ENCODE data around the gene DHX34.
A peak's percentile ranks its signal among the peaks of the same experiment; 100 is the strongest.

DHX34 gene

GRCh38 chr19:47418692-47419029 lies 69.5 kb downstream of the DHX34 start:
- no peak for DNase-seq

- DNase-seq = no peak
Observed at GRCh38 chr19:47419030-47419783, 70.1 kb downstream of the DHX34 start, which contains the start of gene MEIS3. TSS of gene MEIS3 (minus strand) at chr19:47419527. CDS start at chr19:47419081, 446 bp downstream.

- DNase-seq = no peak
Observed at GRCh38 chr19:47419789-47420188, 70.7 kb downstream of the DHX34 start.

- no peak for DNase-seq
Observed at GRCh38 chr19:47421244-47421786, 72.2 kb downstream of the DHX34 start.

- no peak for DNase-seq
Observed at GRCh38 chr19:47421844-47422395, 72.8 kb downstream of the DHX34 start.

GRCh38 chr19:47422417-47423163 lies 73.5 kb downstream of the DHX34 start:
- no peak for DNase-seq

- DNase-seq = no peak
Observed at GRCh38 chr19:47423203-47423882, 74.2 kb downstream of the DHX34 start.

GRCh38 chr19:47427241-47428176 lies 78.4 kb downstream of the DHX34 start:
- DNase-seq = peak in 1 of 2 experiments; percentile 59

GRCh38 chr19:47428177-47428894 lies 79.2 kb downstream of the DHX34 start:
- peak; percentile 85 to 90 for DNase-seq

- no peak for DNase-seq
Observed at GRCh38 chr19:47429140-47429793, 80.2 kb downstream of the DHX34 start.

GRCh38 chr19:47430041-47430802 lies 81.1 kb downstream of the DHX34 start:
- no peak for DNase-seq

GRCh38 chr19:47432091-47432490 lies 83.0 kb downstream of the DHX34 start:
- no peak for DNase-seq

All from cerebellar nuclear complex (tissue), 1 donor.